Endothelial cell (in vitro differentiated cells): Measurements from ENCODE around the gene ATP10B. TPM values are rescaled to one million over a fixed set of nuclear protein-coding genes. Genes with fewer than 3 reads are reported as not detected.

Experiments used
- DNase-seq: peaks from one replicate; pipeline ENCODE4 v3.0.0; 2021; ENCODE audit warnings: low spot score
- H3K27ac Mint-ChIP-seq: one replicate; pipeline ENCODE4 v1.8.0; 2021; ENCODE audit warnings: mixed read lengths, inconsistent platforms; ENCODE audit not compliant: unreplicated experiment
- H3K27me3 Mint-ChIP-seq: one replicate; pipeline ENCODE4 v1.8.0; 2021; ENCODE audit warnings: mild to moderate bottlenecking, moderate library complexity, mixed read lengths, inconsistent platforms; ENCODE audit not compliant: unreplicated experiment
- H3K36me3 Mint-ChIP-seq: one replicate; pipeline ENCODE4 v1.8.0; 2021; ENCODE audit warnings: mild to moderate bottlenecking, low read depth, mixed read lengths, inconsistent platforms; ENCODE audit not compliant: unreplicated experiment
- H3K4me1 Mint-ChIP-seq: one replicate; pipeline ENCODE4 v1.8.0; 2021; ENCODE audit warnings: mild to moderate bottlenecking, mixed read lengths, inconsistent platforms; ENCODE audit not compliant: unreplicated experiment
- H3K4me3 Mint-ChIP-seq: one replicate; pipeline ENCODE4 v1.8.0; 2021; ENCODE audit warnings: mild to moderate bottlenecking, mixed read lengths, inconsistent platforms; ENCODE audit not compliant: unreplicated experiment
- H3K9me3 Mint-ChIP-seq: one replicate; pipeline ENCODE4 v1.8.0; 2021; ENCODE audit warnings: mixed read lengths, inconsistent platforms; ENCODE audit not compliant: unreplicated experiment
- total RNA-seq: library from RNA; stranded (reverse); fragmentation: NEBNext Ultra II Directional; extraction: Animal tissue kit (Norgen Biotek cat#: 25700); gene quantifications from one replicate; pipeline ENCODE4 v1.2.1, GENCODE V29; 2021; ENCODE audit not compliant: unreplicated experiment
- TF ChIP-seq, protein P1 (sequence below): fragments of 200-600 bp; sonication (generic); IDR thresholded peaks from one replicate; pipeline ENCODE4 v1.5.0; 2021; ENCODE audit warnings: antibody characterized with exemption; ENCODE audit not compliant: unreplicated experiment

Gene ATP10B
- total RNA-seq, 1 donor from 2014 or later, result not detected

DNA sequence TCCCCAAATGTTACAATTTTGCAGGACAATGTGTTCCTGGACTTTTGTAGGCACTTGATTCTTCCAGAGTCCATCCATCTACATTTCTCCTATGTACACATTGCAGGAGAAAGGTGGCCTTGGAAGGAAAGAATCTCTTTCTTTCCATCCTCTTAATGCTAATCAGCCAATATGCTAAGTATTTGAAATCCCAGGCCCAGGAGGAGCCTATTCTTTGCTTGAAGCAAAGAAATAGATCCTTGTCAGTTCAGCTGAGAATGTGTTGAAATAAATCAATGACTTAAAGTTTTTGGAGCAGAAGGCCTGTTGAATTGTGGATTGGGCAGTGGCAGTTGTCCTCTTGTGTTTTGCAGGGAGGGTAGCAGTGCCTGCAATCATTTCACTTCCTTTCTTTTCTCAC lies 317.1 kb downstream of the ATP10B start:
- no peak for DNase-seq
- Mint-ChIP-seq H3K36me3 (no peaks in the 10 kb centered on the region), H3K9me3 (no peaks in the 10 kb centered on the region), H3K27me3 (no peaks in the 10 kb centered on the region), H3K4me3 (no peak overlapping the region), H3K4me1 (no peaks in the 10 kb centered on the region), H3K27ac (no peak overlapping the region)
- TF ChIP-seq, protein P1, sequence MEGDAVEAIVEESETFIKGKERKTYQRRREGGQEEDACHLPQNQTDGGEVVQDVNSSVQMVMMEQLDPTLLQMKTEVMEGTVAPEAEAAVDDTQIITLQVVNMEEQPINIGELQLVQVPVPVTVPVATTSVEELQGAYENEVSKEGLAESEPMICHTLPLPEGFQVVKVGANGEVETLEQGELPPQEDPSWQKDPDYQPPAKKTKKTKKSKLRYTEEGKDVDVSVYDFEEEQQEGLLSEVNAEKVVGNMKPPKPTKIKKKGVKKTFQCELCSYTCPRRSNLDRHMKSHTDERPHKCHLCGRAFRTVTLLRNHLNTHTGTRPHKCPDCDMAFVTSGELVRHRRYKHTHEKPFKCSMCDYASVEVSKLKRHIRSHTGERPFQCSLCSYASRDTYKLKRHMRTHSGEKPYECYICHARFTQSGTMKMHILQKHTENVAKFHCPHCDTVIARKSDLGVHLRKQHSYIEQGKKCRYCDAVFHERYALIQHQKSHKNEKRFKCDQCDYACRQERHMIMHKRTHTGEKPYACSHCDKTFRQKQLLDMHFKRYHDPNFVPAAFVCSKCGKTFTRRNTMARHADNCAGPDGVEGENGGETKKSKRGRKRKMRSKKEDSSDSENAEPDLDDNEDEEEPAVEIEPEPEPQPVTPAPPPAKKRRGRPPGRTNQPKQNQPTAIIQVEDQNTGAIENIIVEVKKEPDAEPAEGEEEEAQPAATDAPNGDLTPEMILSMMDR, result no peak

DNA sequence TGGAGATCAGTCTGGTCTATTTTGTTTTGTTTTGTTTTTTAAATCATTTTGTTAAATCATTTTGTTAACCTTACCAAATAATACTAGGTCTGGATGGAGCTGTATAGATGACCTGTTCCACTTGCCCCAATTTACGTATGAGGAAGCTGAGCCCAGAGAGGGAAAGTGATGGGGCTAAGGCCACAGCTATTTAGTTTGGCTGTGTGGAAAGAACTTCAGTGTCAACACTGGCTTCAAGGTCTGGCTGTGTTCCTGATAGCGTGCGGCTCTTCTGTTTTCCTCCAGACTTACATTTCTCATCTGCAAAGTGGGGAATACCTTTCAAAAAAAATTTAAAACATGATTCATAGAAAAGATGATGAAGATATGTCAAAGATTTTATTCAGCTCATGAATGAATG lies 317.9 kb downstream of the ATP10B start:
- no peaks in the 10 kb centered on the region for H3K4me1 Mint-ChIP-seq
- H3K27me3 Mint-ChIP-seq, result no peaks in the 10 kb centered on the region
- no peak for DNase-seq
- H3K36me3 Mint-ChIP-seq, result no peaks in the 10 kb centered on the region
- H3K4me3 Mint-ChIP-seq, result no peak overlapping the region
- H3K27ac Mint-ChIP-seq, result no peak overlapping the region
- no peaks in the 10 kb centered on the region for H3K9me3 Mint-ChIP-seq
- TF ChIP-seq, protein P1, result no peak

DNA sequence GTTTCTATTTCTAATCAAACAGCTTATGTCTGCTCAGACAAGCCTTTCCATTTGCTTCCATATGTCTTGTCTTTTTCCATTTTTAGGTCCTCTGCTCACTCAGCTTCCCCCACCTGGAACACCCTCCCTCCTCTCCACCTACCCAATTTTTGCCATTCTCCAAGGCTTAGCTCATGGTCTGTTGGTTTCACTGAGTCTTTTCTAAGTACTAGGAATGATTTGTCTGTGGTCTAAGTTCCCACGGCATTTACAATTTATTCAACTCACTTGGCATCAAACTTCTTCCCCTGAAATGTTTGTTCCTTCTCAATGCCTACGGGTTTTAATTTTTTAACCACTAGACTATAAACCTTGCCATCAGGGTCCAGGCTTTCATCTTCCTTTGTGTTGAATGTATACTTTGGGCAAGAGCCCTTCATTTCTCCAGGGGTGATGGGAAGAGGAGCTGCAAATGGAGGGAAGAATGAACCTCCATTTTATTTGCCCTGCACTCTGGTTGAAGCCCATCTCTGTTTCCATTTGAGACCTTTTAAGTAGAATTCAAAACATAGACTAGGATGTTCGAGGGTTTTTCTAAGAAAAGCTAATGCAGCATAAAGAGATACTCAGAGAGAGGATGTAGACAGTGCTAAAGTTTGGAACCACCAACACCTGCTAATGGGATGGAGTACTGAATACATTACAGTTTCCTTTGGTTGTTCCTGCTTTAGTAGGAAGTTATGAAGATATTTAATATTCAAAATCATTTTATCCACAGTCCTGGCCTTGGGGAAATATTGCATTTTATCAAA lies 326.3 kb downstream of the ATP10B start:
- no peak for DNase-seq
- H3K27ac Mint-ChIP-seq, result no peak overlapping the region
- no peaks in the 10 kb centered on the region for H3K9me3 Mint-ChIP-seq
- peaks cover 3% of the 10 kb centered on the region for H3K4me1 Mint-ChIP-seq
- no peaks in the 10 kb centered on the region for H3K27me3 Mint-ChIP-seq
- TF ChIP-seq, protein P1, result no peak
- no peak overlapping the region for H3K4me3 Mint-ChIP-seq
- no peaks in the 10 kb centered on the region for H3K36me3 Mint-ChIP-seq

DNA sequence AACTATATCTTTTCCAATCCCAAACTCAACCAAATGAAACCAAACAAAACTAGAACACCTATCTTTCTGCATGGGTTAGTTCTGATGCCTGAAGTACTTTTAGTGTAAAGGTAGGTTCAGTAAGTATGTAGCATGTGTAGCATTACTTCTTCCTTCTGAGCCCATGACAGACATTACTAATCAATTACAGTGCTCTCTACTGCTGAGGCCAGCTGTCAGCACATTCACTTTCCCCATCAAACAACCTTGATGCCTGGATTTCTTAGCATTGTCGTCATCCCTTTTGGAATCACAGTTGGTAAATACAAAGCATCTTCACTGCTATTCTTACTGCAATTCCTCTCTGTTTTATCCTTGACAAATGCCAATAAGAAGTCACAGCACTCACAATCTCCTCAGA lies 327.2 kb downstream of the ATP10B start:
- no peak for DNase-seq
- Mint-ChIP-seq H3K27ac (no peak overlapping the region), H3K36me3 (no peaks in the 10 kb centered on the region), H3K27me3 (no peaks in the 10 kb centered on the region), H3K4me3 (no peak overlapping the region), H3K4me1 (peaks cover 3% of the 10 kb centered on the region), H3K9me3 (no peaks in the 10 kb centered on the region)
- TF ChIP-seq, protein P1, result no peak

DNA sequence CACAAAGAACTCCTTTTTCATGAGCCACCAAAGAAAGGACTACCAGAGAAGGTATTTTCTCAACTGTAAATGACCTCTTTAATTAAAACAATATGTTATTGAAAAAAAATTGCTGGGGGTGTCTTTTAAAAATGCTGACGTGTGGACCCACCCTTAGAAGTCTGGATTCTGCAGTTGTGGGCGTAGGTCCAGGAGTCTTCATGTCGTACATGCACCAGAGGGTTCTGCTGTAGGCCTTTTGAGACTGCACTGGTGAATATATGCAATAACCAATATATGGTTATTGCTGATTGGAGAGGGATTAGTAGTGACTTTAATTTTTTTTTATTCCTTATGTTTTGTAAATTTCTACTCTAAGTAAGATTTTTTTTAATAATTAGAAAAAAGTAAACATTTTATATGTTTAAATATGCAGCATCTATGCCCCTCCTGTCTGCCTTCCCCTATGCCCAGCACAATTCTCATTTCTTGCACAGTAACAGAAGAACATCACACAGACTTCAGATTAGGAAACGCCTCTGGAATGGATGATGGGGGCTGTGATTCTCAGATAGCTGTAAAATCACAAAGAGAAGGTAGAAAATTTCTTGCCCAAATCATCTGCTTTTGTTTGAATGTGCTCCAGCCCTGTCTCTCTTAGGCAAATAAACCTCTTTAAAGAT lies 328.4 kb downstream of the ATP10B start:
- Mint-ChIP-seq H3K27ac (no peak overlapping the region), H3K9me3 (no peaks in the 10 kb centered on the region), H3K36me3 (no peaks in the 10 kb centered on the region), H3K27me3 (no peaks in the 10 kb centered on the region), H3K4me1 (peaks cover 3% of the 10 kb centered on the region), H3K4me3 (no peak overlapping the region)
- TF ChIP-seq, protein P1, result no peak
- no peak for DNase-seq
